GM10847 (cell line): ENCODE measurements around the gene FAM229A.

Experiments
- POLR2A ChIP-seq: IDR thresholded peaks from 2 replicates; pipeline ENCODE4 v1.6.1; 2011; ENCODE audit not compliant: insufficient read length; ENCODE audit errors: extremely low read depth

Gene FAM229A

GRCh38 chr1:32329931-32330466, 32.3 kb downstream of the FAM229A start:
- no peak for TF ChIP-seq POLR2A

GRCh38 chr1:32327204-32327603, 35.1 kb downstream of the FAM229A start:
- TF ChIP-seq POLR2A: no peak

- TF ChIP-seq POLR2A: no peak
Observed at GRCh38 chr1:32321712-32322291, 40.5 kb downstream of the FAM229A start.

- no peak for TF ChIP-seq POLR2A
Observed at GRCh38 chr1:32318127-32318869, 44.0 kb downstream of the FAM229A start.

- TF ChIP-seq POLR2A: no peak
Observed at GRCh38 chr1:32316903-32317277, 45.4 kb downstream of the FAM229A start.

- TF ChIP-seq POLR2A: no peak
Observed at GRCh38 chr1:32311709-32312393, 50.4 kb downstream of the FAM229A start.
